ENCODE data around the gene ANKZF1. TPM values are rescaled to one million over a fixed set of nuclear protein-coding genes. Genes with fewer than 3 reads are reported as not detected.

ANKZF1 gene
- total and polyA plus RNA-seq, 2 experiments from 2014 or later, result 37.5 to 41.6 TPM

DNA sequence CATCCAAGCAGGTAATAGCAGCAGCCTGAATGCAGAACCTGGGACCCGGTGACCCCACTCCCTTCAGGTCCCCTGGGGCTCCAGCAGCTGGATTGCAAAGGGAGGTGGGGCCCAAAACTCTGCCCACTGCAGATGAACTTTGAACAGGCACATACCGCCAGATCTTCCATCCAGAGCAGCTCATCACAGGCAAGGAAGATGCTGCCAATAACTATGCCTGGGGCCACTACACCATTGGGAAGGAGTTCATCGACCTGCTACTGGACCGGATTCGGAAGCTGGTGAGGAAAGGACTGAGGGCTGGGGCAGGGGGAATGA is 40.4 kb downstream of the ANKZF1 start:
- Histone ChIP-seq H3K27ac (no peak overlapping the region), H3K4me2 (no peak overlapping the region), H3K9me2 (replicated peaks; ENCODE audit: insufficient read depth) (no peaks in the 10 kb centered on the region), H3K4me3 (no peak overlapping the region), H2AFZ (no peak overlapping the region), H3K36me3 (replicated peaks; ENCODE audit: insufficient read depth, low read depth) (no peaks in the 10 kb centered on the region), H4K20me1 (ENCODE audit: insufficient read depth, poor library complexity, severe bottlenecking) (no peaks in the 10 kb centered on the region), H3K4me1 (ENCODE audit: insufficient read depth) (no peaks in the 10 kb centered on the region), H3K27me3 (no peaks in the 10 kb centered on the region), H3K9me3 (ENCODE audit: low read depth) (no peaks in the 10 kb centered on the region), H3K79me2 (no peaks in the 10 kb centered on the region)
- no peak for DNase-seq (ENCODE audit: low spot score)
- no peak for TF ChIP-seq EZH2 (IDR thresholded peaks at IDR 0.05; ENCODE audit: borderline replicate concordance)
- 85% methylated on average over 5 of the region's 5 CpGs for WGBS (ENCODE audit: low lambda C conversion rate, missing lambda C conversion rate)

DNA sequence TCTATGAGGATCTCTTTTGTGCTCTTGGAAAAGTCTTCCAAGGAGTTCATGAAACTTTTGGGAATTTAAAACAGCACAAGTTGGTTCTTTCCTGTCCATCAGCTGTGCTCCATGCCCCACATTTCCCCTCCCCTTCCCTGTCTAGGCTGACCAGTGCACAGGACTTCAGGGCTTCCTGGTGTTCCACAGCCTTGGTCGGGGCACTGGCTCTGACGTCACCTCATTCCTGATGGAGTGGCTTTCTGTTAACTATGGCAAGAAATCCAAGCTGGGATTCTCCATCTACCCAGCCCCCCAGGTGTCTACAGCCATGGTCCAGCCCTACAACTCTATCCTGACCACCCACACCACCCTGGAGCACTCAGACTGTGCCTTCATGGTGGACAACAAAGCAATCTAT is 41.4 kb downstream of the ANKZF1 start:
- WGBS (ENCODE audit: low lambda C conversion rate, missing lambda C conversion rate), result 88% methylated on average over 2 of the region's 2 CpGs
- Histone ChIP-seq H3K36me3 (replicated peaks; ENCODE audit: insufficient read depth, low read depth) (no peaks in the 10 kb centered on the region), H3K27me3 (no peaks in the 10 kb centered on the region)

GRCh38 chr2:219272356-219272755 is 42.8 kb downstream of the ANKZF1 start:
- Histone ChIP-seq H3K4me2 (no peak overlapping the region), H4K20me1 (ENCODE audit: insufficient read depth, poor library complexity, severe bottlenecking) (no peaks in the 10 kb centered on the region), H3K36me3 (replicated peaks; ENCODE audit: insufficient read depth, low read depth) (no peaks in the 10 kb centered on the region), H3K79me2 (no peaks in the 10 kb centered on the region), H2AFZ (no peak overlapping the region), H3K27ac (no peak overlapping the region), H3K9me2 (replicated peaks; ENCODE audit: insufficient read depth) (no peaks in the 10 kb centered on the region), H3K4me1 (ENCODE audit: insufficient read depth) (no peaks in the 10 kb centered on the region), H3K9me3 (ENCODE audit: low read depth) (no peaks in the 10 kb centered on the region), H3K4me3 (no peak overlapping the region), H3K27me3 (no peaks in the 10 kb centered on the region)
- DNase-seq (ENCODE audit: low spot score), result no peak
- TF ChIP-seq CTCF (IDR thresholded peaks at IDR 0.05; ENCODE audit: poor library complexity) (no peak), EZH2phosphoT487 (IDR thresholded peaks at IDR 0.05; ENCODE audit: low read depth, severe bottlenecking, unreplicated experiment) (no peak), EZH2 (IDR thresholded peaks at IDR 0.05; ENCODE audit: borderline replicate concordance) (no peak)
- WGBS (ENCODE audit: low lambda C conversion rate, missing lambda C conversion rate), result 93% methylated on average over 4 of the region's 4 CpGs

More for the DNA sequence above, 41.4 kb downstream of the ANKZF1 start:
- Histone ChIP-seq H3K79me2 (no peaks in the 10 kb centered on the region), H3K27ac (no peak overlapping the region), H4K20me1 (ENCODE audit: insufficient read depth, poor library complexity, severe bottlenecking) (no peaks in the 10 kb centered on the region), H2AFZ (no peak overlapping the region), H3K4me2 (no peak overlapping the region), H3K9me3 (ENCODE audit: low read depth) (no peaks in the 10 kb centered on the region), H3K4me3 (no peak overlapping the region), H3K4me1 (ENCODE audit: insufficient read depth) (no peaks in the 10 kb centered on the region), H3K9me2 (replicated peaks; ENCODE audit: insufficient read depth) (no peaks in the 10 kb centered on the region)
- no peak for DNase-seq (ENCODE audit: low spot score)
- TF ChIP-seq CTCF (IDR thresholded peaks at IDR 0.05; ENCODE audit: poor library complexity), result no peak
- TF ChIP-seq EZH2phosphoT487 (IDR thresholded peaks at IDR 0.05; ENCODE audit: low read depth, severe bottlenecking, unreplicated experiment), result no peak
- TF ChIP-seq EZH2 (IDR thresholded peaks at IDR 0.05; ENCODE audit: borderline replicate concordance), result no peak

- DNase-seq (ENCODE audit: low spot score), result no peak
- Histone ChIP-seq H2AFZ (no peak overlapping the region), H3K4me3 (no peak overlapping the region), H4K20me1 (ENCODE audit: insufficient read depth, poor library complexity, severe bottlenecking) (no peaks in the 10 kb centered on the region), H3K9me3 (ENCODE audit: low read depth) (no peaks in the 10 kb centered on the region), H3K27me3 (no peaks in the 10 kb centered on the region), H3K79me2 (no peaks in the 10 kb centered on the region), H3K36me3 (replicated peaks; ENCODE audit: insufficient read depth, low read depth) (no peaks in the 10 kb centered on the region), H3K4me2 (no peak overlapping the region), H3K9me2 (replicated peaks; ENCODE audit: insufficient read depth) (no peaks in the 10 kb centered on the region), H3K27ac (no peak overlapping the region), H3K4me1 (ENCODE audit: insufficient read depth) (peaks cover 2% of the 10 kb centered on the region)
- TF ChIP-seq CTCF (IDR thresholded peaks at IDR 0.05; ENCODE audit: poor library complexity), result no peak
- WGBS (ENCODE audit: low lambda C conversion rate, missing lambda C conversion rate), result 64% methylated on average over 2 of the region's 2 CpGs
Measured at GRCh38 chr2:219272995-219273394, 43.4 kb downstream of the ANKZF1 start.

Measured in hepatocyte (in vitro differentiated cells).